Right lobe of liver (tissue), 6 donors: ENCODE measurements around the gene IGF2. TPM values are rescaled to one million over a fixed set of nuclear protein-coding genes. Genes with fewer than 3 reads are reported as not detected.

Source experiments
- ATAC-seq, 4 donors: fragments of 200-7000 bp; cut with Tn5 transposase; one replicate each; pipeline ENCODE4 v1.9.1; 2020; ENCODE audit warnings: mild to moderate bottlenecking in 4 of 4, moderate library complexity in 4 of 4
- DNase-seq, 3 donors: peaks; one replicate each; pipeline ENCODE4 v3.0.0-alpha.2; 2020
- H3K27ac ChIP-seq, 3 donors: fragments of 200-600 bp; one replicate each; pipeline ENCODE4 v1.8.0; 2022
- H3K27me3 ChIP-seq, 2 donors: fragments of 200-600 bp; one replicate each; pipeline ENCODE4 v1.8.0; 2022
- H3K36me3 ChIP-seq, 4 donors: fragments of 200-600 bp; sonication (generic) in 1 of 4; one replicate each; pipeline versions ENCODE4 v1.5.1 to v1.8.0; 2017 to 2022; ENCODE audit warnings: control low read depth in 1 of 4
- H3K4me1 ChIP-seq, 4 donors: fragments of 200-600 bp; sonication (generic) in 1 of 4; one replicate each; pipeline versions ENCODE4 v1.5.1 to v1.8.0; 2017 to 2022; ENCODE audit warnings: control low read depth in 1 of 4
- H3K4me3 ChIP-seq, 3 donors: fragments of 200-600 bp; one replicate each; pipeline ENCODE4 v1.8.0; 2022
- H3K9me3 ChIP-seq, 4 donors: fragments of 200-600 bp; sonication (generic) in 1 of 4; one replicate each; pipeline versions ENCODE4 v1.5.1 to v1.8.0; 2017 to 2022; ENCODE audit warnings: control low read depth in 1 of 4
- CTCF ChIP-seq, 4 donors: fragments of 200-600 bp in 3 of 4; fragments of 450-650 bp in 1 of 4; IDR thresholded peaks; one replicate each; pipeline versions ENCODE4 v1.5.1 to v1.8.0; 2016 to 2022; ENCODE audit warnings: antibody characterized with exemption in 4 of 4, mild to moderate bottlenecking in 2 of 4
- POLR2A ChIP-seq: fragments of 450-650 bp; IDR thresholded peaks from one replicate; pipeline ENCODE4 v1.6.1; 2017; ENCODE audit warnings: antibody characterized with exemption, mild to moderate bottlenecking
- WGBS: methylation state at CpG from one replicate; pipeline ENCODE4 v1.1.6; 2018; ENCODE audit warnings: low coverage, low lambda C conversion rate; ENCODE audit not compliant: insufficient coverage; ENCODE audit errors: missing lambda C conversion rate; 5-methylcytosine and 5-hydroxymethylcytosine counted together
- intact Hi-C, 2 donors: fragments of 100-400 bp; cut with DNase I; formaldehyde crosslinking; loops; one replicate each; pipeline versions ENCODE4 v1.11.2 to v1.14.1; 2022
- total RNA-seq, 6 experiments: library from RNA; depleted of rRNA in 2 of 6; stranded (reverse); fragments of >200 nt in 2 of 6; fragmentation: NEBNext Ultra II Directional in 3 of 6; extraction: Animal tissue kit (Norgen Biotek cat#: 25700) in 3 of 6; gene quantifications; one replicate each; pipeline versions ENCODE4 v1.1.0 to v1.2.4, GENCODE V29; 2016 to 2023
- donor health status: DM: no; HTN: yes; CAD: no.
- donor health status: DM: no; HTN: no; CAD: no.
- donor health status: DM: no; HTN: no; CAD: no.
- donor health status: DM: no; HTN: yes; CAD: no.
- donor health status: DM: no; HTN: yes; CAD: no.

Gene IGF2
- total RNA-seq, 6 experiments from 2014 or later, result 86.6 to 289 (median 177) TPM

GRCh38 chr11:2096011-2096918 is 42.9 kb downstream of the IGF2 start:
- TF ChIP-seq POLR2A (no peak), CTCF (IDR thresholded peaks at IDR 0.05) (no peak)
- WGBS, result 46% methylated on average over 5 of the region's 19 CpGs
- ATAC-seq (no peak), DNase-seq (peak in 1 of 3 donors; percentile 35)
- Histone ChIP-seq H3K4me3 (no peak overlapping the region), H3K36me3 (no peaks in the 10 kb centered on the region), H3K4me1 (peaks cover 0 to 28% (median 9%) of the 10 kb centered on the region in 4 donors), H3K27me3 (no peaks in the 10 kb centered on the region), H3K9me3 (no peaks in the 10 kb centered on the region), H3K27ac (no peak overlapping the region)
- intact Hi-C loops, result no loop called here

- H3K36me3 ChIP-seq, result no peaks in the 10 kb centered on the region
- intact Hi-C loops, result no loop called here
- H3K4me3 ChIP-seq, result no peak overlapping the region
- peaks cover 0 to 28% (median 9%) of the 10 kb centered on the region in 4 donors for H3K4me1 ChIP-seq
- ATAC-seq (no peak), DNase-seq (peak in 1 of 3 donors; percentile 37)
- no peaks in the 10 kb centered on the region for H3K9me3 ChIP-seq
- no peak for TF ChIP-seq CTCF (IDR thresholded peaks at IDR 0.05)
- no peak for TF ChIP-seq POLR2A
- 88% methylated on average over 4 of the region's 7 CpGs for WGBS
- H3K27ac ChIP-seq, result no peak overlapping the region
- no peaks in the 10 kb centered on the region for H3K27me3 ChIP-seq
Observed at GRCh38 chr11:2095542-2095941, 43.6 kb downstream of the IGF2 start.

- intact Hi-C loops, result no loop called here
- ATAC-seq (no peak), DNase-seq (no peak)
- H3K27ac ChIP-seq, result no peak overlapping the region
- no peak for TF ChIP-seq POLR2A
- TF ChIP-seq CTCF (IDR thresholded peaks at IDR 0.05), result no peak
- no peaks in the 10 kb centered on the region for H3K9me3 ChIP-seq
- H3K36me3 ChIP-seq, result no peaks in the 10 kb centered on the region
- H3K4me1 ChIP-seq, result peaks cover 0 to 28% (median 9%) of the 10 kb centered on the region in 4 donors
- H3K4me3 ChIP-seq, result no peak overlapping the region
- no peaks in the 10 kb centered on the region for H3K27me3 ChIP-seq
- WGBS, result 75% methylated on average over 2 of the region's 6 CpGs
Observed at GRCh38 chr11:2095198-2095520, 44.0 kb downstream of the IGF2 start.

GRCh38 chr11:2094354-2095197 is 44.6 kb downstream of the IGF2 start:
- ATAC-seq, result no peak
- Histone ChIP-seq H3K27me3 (no peaks in the 10 kb centered on the region), H3K36me3 (no peaks in the 10 kb centered on the region), H3K4me1 (peaks cover 0 to 28% (median 9%) of the 10 kb centered on the region in 4 donors), H3K9me3 (no peaks in the 10 kb centered on the region), H3K27ac (no peak overlapping the region), H3K4me3 (no peak overlapping the region)
- intact Hi-C loops, result no loop called here
- 70% methylated on average over 8 of the region's 21 CpGs for WGBS
- DNase-seq, result no peak
- TF ChIP-seq POLR2A (no peak), CTCF (IDR thresholded peaks at IDR 0.05) (no peak)
